Measurements from ENCODE around the gene PFKFB3. TPM values are rescaled to one million over a fixed set of nuclear protein-coding genes. Genes with fewer than 3 reads are reported as not detected.
A peak's percentile ranks its signal among the peaks of the same experiment; 100 is the strongest.

The PFKFB3 gene
- polyA plus RNA-seq, 1 experiment, result 30.7 TPM

GRCh38 chr10:6299743-6300105, 97.0 kb downstream of the PFKFB3 start:
- ChIA-PET CTCF (interaction anchor here (0.7 kb wide), 1 partner anchor 97 kb away, joined by 3 read pairs; no protein-coding TSS in a partner anchor), POLR2A (no interaction called here)
- no peaks in the 10 kb centered on the region for H3K36me3 ChIP-seq (ENCODE audit: control insufficient read depth, insufficient read depth, low read length)
- no peak overlapping the region for H3K4me3 ChIP-seq (ENCODE audit: low read depth, low read length)
- no peak for DNase-seq (ENCODE audit: low read depth)
- no peak for TF ChIP-seq CTCF (IDR thresholded peaks at IDR 0.05; ENCODE audit: insufficient read depth, low read depth, low read length)
- H3K27me3 ChIP-seq (ENCODE audit: control insufficient read depth, insufficient read depth, low read length), result no peaks in the 10 kb centered on the region

- CTCF ChIA-PET, result interaction anchor here (0.9 kb wide), 1 partner anchor 102 kb away, joined by 3 read pairs; no protein-coding TSS in a partner anchor
- no peaks in the 10 kb centered on the region for H3K27me3 ChIP-seq (ENCODE audit: control insufficient read depth, insufficient read depth, low read length)
- peak; percentile 54 for DNase-seq (ENCODE audit: low read depth)
- POLR2A ChIA-PET, result interaction anchor here (0.6 kb wide), 1 partner anchor 15 kb away, joined by 3 read pairs; no protein-coding TSS in a partner anchor
- no peak overlapping the region for H3K4me3 ChIP-seq (ENCODE audit: low read depth, low read length)
- H3K36me3 ChIP-seq (ENCODE audit: control insufficient read depth, insufficient read depth, low read length), result no peaks in the 10 kb centered on the region
- TF ChIP-seq CTCF (IDR thresholded peaks at IDR 0.05; ENCODE audit: insufficient read depth, low read depth, low read length), result no peak
Measured at GRCh38 chr10:6300106-6300783, 97.5 kb downstream of the PFKFB3 start.

- POLR2A ChIA-PET, result interaction anchor here (0.6 kb wide), 1 partner anchor 14 kb away, joined by 3 read pairs; no protein-coding TSS in a partner anchor
- no peak for TF ChIP-seq CTCF (IDR thresholded peaks at IDR 0.05; ENCODE audit: insufficient read depth, low read depth, low read length)
Measured at GRCh38 chr10:6300784-6301460, 98.2 kb downstream of the PFKFB3 start.

GRCh38 chr10:6301488-6302075, 98.8 kb downstream of the PFKFB3 start:
- Histone ChIP-seq H3K4me3 (ENCODE audit: low read depth, low read length) (no peak overlapping the region), H3K27me3 (ENCODE audit: control insufficient read depth, insufficient read depth, low read length) (no peaks in the 10 kb centered on the region), H3K36me3 (ENCODE audit: control insufficient read depth, insufficient read depth, low read length) (no peaks in the 10 kb centered on the region)
- POLR2A ChIA-PET, result no interaction called here
- no peak for DNase-seq (ENCODE audit: low read depth)
- CTCF ChIA-PET, result no interaction called here
- no peak for TF ChIP-seq CTCF (IDR thresholded peaks at IDR 0.05; ENCODE audit: insufficient read depth, low read depth, low read length)

More at GRCh38 chr10:6300784-6301460, 98.2 kb downstream of the PFKFB3 start:
- DNase-seq (ENCODE audit: low read depth), result no peak
- H3K4me3 ChIP-seq (ENCODE audit: low read depth, low read length), result no peak overlapping the region
- no peaks in the 10 kb centered on the region for H3K36me3 ChIP-seq (ENCODE audit: control insufficient read depth, insufficient read depth, low read length)
- H3K27me3 ChIP-seq (ENCODE audit: control insufficient read depth, insufficient read depth, low read length), result no peaks in the 10 kb centered on the region
- CTCF ChIA-PET, result interaction anchor here (0.9 kb wide), 1 partner anchor 101 kb away, joined by 3 read pairs; no protein-coding TSS in a partner anchor

Small RNA genes lying within 50 kb of the gene (small RNA-seq; reads per million reads assigned to genes)
- gene RF00019 (ENCODE audit: insufficient read length, low read depth, low replicate concordance), result not detected

Other genes starting within 250 kb of the PFKFB3 start
- 4.6 and 7.5 TPM in 2 replicates for gene IL15RA, start 225.4 kb upstream of the PFKFB3 start, polyA plus RNA-seq (2011; rRNA removed)
- gene IL2RA, start 140.6 kb upstream of the PFKFB3 start, polyA plus RNA-seq (2011; rRNA removed), result not detected in 2 replicates
- 28.9 and 31.7 TPM in 2 replicates for gene RBM17, start 113.9 kb upstream of the PFKFB3 start, polyA plus RNA-seq (2011; rRNA removed)

All from BJ (cell line).